B cell (primary cell): ENCODE results near the gene TRIM61. TPM values are rescaled to one million over a fixed set of nuclear protein-coding genes. Genes with fewer than 3 reads are reported as not detected.

ENCODE experiments used
- ATAC-seq: fragments of 200-7000 bp; cut with Tn5 transposase; one replicate; pipeline ENCODE4 v1.10.0; 2021; ENCODE audit warnings: low read depth, mild to moderate bottlenecking, moderate number of reproducible peaks, moderate library complexity
- CTCF ChIA-PET: fragments of 350-600 bp; sonication (Branson Sonifier 250); formaldehyde crosslinking; loops from one replicate; lab custom pipeline; 2021; ENCODE audit warnings: antibody characterized with exemption, inconsistent platforms; lab: Charles Lee
- POLR2A ChIA-PET: fragments of 350-600 bp; sonication (Branson Sonifier 250); formaldehyde crosslinking; loops from one replicate; lab custom pipeline; 2021; ENCODE audit warnings: antibody characterized with exemption; lab: Charles Lee
- DNase-seq: peaks from one replicate; pipeline ENCODE4 v3.0.0; 2013
- H2AFZ ChIP-seq: 2 replicates; pipeline ENCODE4 v1.6.1; 2012; ENCODE audit warnings: mild to moderate bottlenecking, low read depth, low read length; ENCODE audit not compliant: insufficient read depth, poor library complexity, severe bottlenecking
- H3K27ac ChIP-seq, 2 donors: 1 replicate in 1 of 2; 2 replicates in 1 of 2; pipeline ENCODE4 v1.5.1; 2012 to 2013; ENCODE audit warnings: low read length in 2 of 2, mild to moderate bottlenecking in 2 of 2, moderate library complexity in 1 of 2
- H3K27me3 ChIP-seq, 4 experiments: fragments of 200-600 bp in 1 of 4; sonication (generic) in 1 of 4; replicated peaks in 1 of 4; 1 replicate in 2 of 4; 2 replicates in 2 of 4; pipeline versions ENCODE4 v1.6.1 to v1.7.0; 2013 to 2016; ENCODE audit warnings: low read length in 3 of 4, mild to moderate bottlenecking in 2 of 4, mixed read lengths in 1 of 4, moderate library complexity in 1 of 4; ENCODE audit not compliant: insufficient read depth in 4 of 4, control insufficient read depth in 3 of 4; ENCODE audit errors: control extremely low read depth in 1 of 4
- H3K36me3 ChIP-seq, 2 experiments: replicated peaks in 1 of 2; 1 replicate in 1 of 2; 2 replicates in 1 of 2; pipeline versions ENCODE4 v1.6.1 to v1.7.1; 2013; ENCODE audit warnings: low read length in 1 of 2; ENCODE audit not compliant: insufficient read depth in 2 of 2, control insufficient read depth in 1 of 2; ENCODE audit errors: control extremely low read depth in 1 of 2, extremely low read depth in 1 of 2
- H3K4me1 ChIP-seq, 2 donors: fragments of 200-600 bp in 1 of 2; sonication (generic) in 1 of 2; 1 replicate in 1 of 2; 2 replicates in 1 of 2; pipeline versions ENCODE4 v1.5.1 to v1.6.1; 2013 to 2017; ENCODE audit warnings: low read length in 2 of 2; ENCODE audit not compliant: control insufficient read depth in 2 of 2, insufficient read depth in 2 of 2
- H3K4me2 ChIP-seq: replicated peaks from 2 replicates; pipeline ENCODE3; 2012; ENCODE audit warnings: mild to moderate bottlenecking, low read depth, low read length; ENCODE audit not compliant: poor library complexity, severe bottlenecking
- H3K4me3 ChIP-seq, 5 experiments: fragments of 200-600 bp in 1 of 5; sonication (generic) in 1 of 5; 1 replicate in 3 of 5; 2 replicates in 2 of 5; pipeline versions ENCODE4 v1.5.1 to v1.7.0; 2011 to 2016; ENCODE audit warnings: low read length in 4 of 5, mild to moderate bottlenecking in 4 of 5, low read depth in 2 of 5, control low read depth in 1 of 5, moderate library complexity in 1 of 5; ENCODE audit not compliant: insufficient read depth in 1 of 5; ENCODE audit errors: control extremely low read depth in 1 of 5, extremely low read depth in 1 of 5
- H3K79me2 ChIP-seq: fragments of 200-600 bp; sonication (generic); one replicate; pipeline ENCODE4 v1.6.0; 2016; ENCODE audit warnings: low read length; ENCODE audit not compliant: control insufficient read depth, insufficient read depth
- H3K9ac ChIP-seq: fragments of 200-600 bp; sonication (generic); 2 replicates; pipeline ENCODE4 v1.6.1; 2017; ENCODE audit warnings: mild to moderate bottlenecking, low read length, moderate library complexity
- H3K9me3 ChIP-seq, 3 donors: one replicate each; pipeline versions ENCODE4 v1.6.1 to v1.7.1; 2013; ENCODE audit warnings: low read length in 2 of 3; ENCODE audit not compliant: control insufficient read depth in 2 of 3, insufficient read depth in 1 of 3; ENCODE audit errors: control extremely low read depth in 1 of 3
- H4K20me1 ChIP-seq: 2 replicates; pipeline ENCODE4 v1.6.0; 2012; ENCODE audit warnings: mild to moderate bottlenecking, low read length; ENCODE audit not compliant: insufficient read depth, control insufficient read depth, poor library complexity, severe bottlenecking
- H3K27ac Mint-ChIP-seq: one replicate; pipeline ENCODE4 v1.8.0; 2021; ENCODE audit warnings: mixed read lengths
- H3K27me3 Mint-ChIP-seq: one replicate; pipeline ENCODE4 v1.8.0; 2021; ENCODE audit warnings: mixed read lengths
- H3K4me1 Mint-ChIP-seq: one replicate; pipeline ENCODE4 v1.8.0; 2021; ENCODE audit warnings: mixed read lengths
- H3K4me3 Mint-ChIP-seq: one replicate; pipeline ENCODE4 v1.8.0; 2021; ENCODE audit warnings: mixed read lengths
- H3K9me3 Mint-ChIP-seq: one replicate; pipeline ENCODE4 v1.8.0; 2022; ENCODE audit warnings: mixed read lengths; ENCODE audit not compliant: insufficient read depth
- CTCF ChIP-seq: fragments of 200-600 bp; IDR thresholded peaks from one replicate; pipeline ENCODE4 v1.8.0; 2022; ENCODE audit warnings: antibody characterized with exemption, mild to moderate bottlenecking
- EZH2 ChIP-seq: IDR thresholded peaks from 2 replicates; pipeline ENCODE4 v1.6.1; 2012; ENCODE audit warnings: borderline replicate concordance, low read depth, mild to moderate bottlenecking, moderate library complexity, low read length; ENCODE audit not compliant: insufficient read depth, poor library complexity, severe bottlenecking
- WGBS: methylation state at CpG from one replicate; pipeline ENCODE4 v1.1.5; 2013; ENCODE audit warnings: missing lambda C conversion rate; ENCODE audit not compliant: insufficient coverage; 5-methylcytosine and 5-hydroxymethylcytosine counted together
- intact Hi-C: fragments of 100-400 bp; cut with micrococcal nuclease; formaldehyde crosslinking; loops from one replicate; pipeline ENCODE4 v1.10.0; 2022
- polyA plus RNA-seq: library from polyadenylated mRNA; depleted of rRNA; stranded (reverse); fragments of >200 nt; gene quantifications from 2 replicates; pipeline ENCODE4 v1.2.3, GENCODE V29; 2012
- total RNA-seq, 2 donors: library from RNA; stranded (reverse); fragments of 120-200 nt in 1 of 2; gene quantifications; 1 replicate in 1 of 2; 2 replicates in 1 of 2; pipeline versions ENCODE4 v1.2.3 to v1.2.4, GENCODE V29; 2013 to 2022

The TRIM61 gene
- total and polyA plus RNA-seq, 2 donors (not counting 1 experiment from before 2014, with no cell fraction given): 0.16 to 2.2 TPM

DNA sequence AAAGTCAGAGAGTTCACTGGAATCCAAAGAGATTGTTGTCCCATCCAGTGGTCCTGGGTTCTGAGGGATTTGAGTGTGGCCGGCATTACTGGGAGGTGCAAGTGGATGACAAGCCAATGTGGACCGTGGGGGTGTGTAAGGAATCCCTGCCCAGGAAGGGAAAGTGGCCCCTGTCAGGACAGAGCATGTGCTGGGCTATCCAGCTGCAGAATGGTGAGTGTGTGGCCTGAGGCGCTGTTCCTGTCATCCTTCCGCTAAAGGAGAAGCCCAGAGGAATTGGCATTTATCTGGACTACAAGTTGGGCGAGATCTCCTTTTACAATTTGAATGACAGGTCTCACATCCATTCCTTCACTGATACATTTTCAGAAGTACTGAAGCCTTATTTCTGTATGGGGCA, 33.9 kb upstream of the TRIM61 start:
- ATAC-seq (no peak), DNase-seq (no peak)
- H3K27me3 ChIP-seq: no peaks in the 10 kb centered on the region
- ChIA-PET POLR2A (no interaction called here), CTCF (no interaction called here)
- Mint-ChIP-seq H3K4me1 (no peaks in the 10 kb centered on the region), H3K27me3 (peaks cover 10% of the 10 kb centered on the region), H3K4me3 (no peak overlapping the region), H3K9me3 (no peaks in the 10 kb centered on the region), H3K27ac (no peak overlapping the region)
- H3K9ac ChIP-seq: no peak overlapping the region
- H2AFZ ChIP-seq: no peak overlapping the region
- no peaks in the 10 kb centered on the region for H3K9me3 ChIP-seq
- WGBS: 96% methylated on average over 4 of the region's 5 CpGs
- no peak overlapping the region for H3K4me3 ChIP-seq
- no peaks in the 10 kb centered on the region for H3K79me2 ChIP-seq
- no peaks in the 10 kb centered on the region for H3K4me1 ChIP-seq
- H3K36me3 ChIP-seq: no peaks in the 10 kb centered on the region
- no peaks in the 10 kb centered on the region for H4K20me1 ChIP-seq
- H3K4me2 ChIP-seq: no peak overlapping the region
- TF ChIP-seq CTCF (no peak), EZH2 (no peak)
- no peak overlapping the region for H3K27ac ChIP-seq
- intact Hi-C loops: no loop called here

- Histone ChIP-seq H3K4me3 (no peak overlapping the region), H3K4me1 (no peaks in the 10 kb centered on the region), H3K9ac (no peak overlapping the region), H3K27ac (no peak overlapping the region), H3K79me2 (no peaks in the 10 kb centered on the region), H3K27me3 (no peaks in the 10 kb centered on the region), H3K36me3 (no peaks in the 10 kb centered on the region), H3K9me3 (no peaks in the 10 kb centered on the region), H4K20me1 (no peaks in the 10 kb centered on the region), H3K4me2 (no peak overlapping the region), H2AFZ (no peak overlapping the region)
- CTCF ChIA-PET: no interaction called here
- no peak for ATAC-seq
- WGBS: 64% methylated on average over 6 of the region's 8 CpGs
- TF ChIP-seq CTCF: no peak
- no peak for TF ChIP-seq EZH2
- POLR2A ChIA-PET: no interaction called here
- Mint-ChIP-seq H3K4me3 (no peak overlapping the region), H3K27ac (no peak overlapping the region), H3K9me3 (no peaks in the 10 kb centered on the region), H3K27me3 (peaks cover 14% of the 10 kb centered on the region), H3K4me1 (no peaks in the 10 kb centered on the region)
- intact Hi-C loops: no loop called here
- DNase-seq: no peak
These were observed 33.5 kb upstream of the TRIM61 start for GRCh38 chr4:165010991-165011390.
